SK-N-SH (cell line): ENCODE data around the gene NR2E3. TPM values are rescaled to one million over a fixed set of nuclear protein-coding genes. Genes with fewer than 3 reads are reported as not detected.

Experiments used
- CTCF ChIA-PET: fragments of 300-600, 350-600 bp; formaldehyde crosslinking; extraction: SDS; loops from one replicate; lab custom pipeline; 2021; lab: Yijun Ruan, JAX
- POLR2A ChIA-PET: fragments of 350-600 bp; sonication (Branson Sonifier 250); formaldehyde crosslinking; extraction: SDS; loops from one replicate; lab custom pipeline; 2020; ENCODE audit warnings: antibody characterized with exemption, inconsistent platforms; lab: Yijun Ruan, JAX
- DNase-seq: peaks from one replicate; pipeline ENCODE4 v3.0.0; 2012
- H2AFZ ChIP-seq: fragments of 200-600 bp; sonication (generic); 2 replicates; pipeline ENCODE4 v1.8.1; 2016; ENCODE audit warnings: antibody characterized with exemption, mild to moderate bottlenecking, low read depth
- H3F3A ChIP-seq: fragments of 200-600 bp; sonication (generic); replicated peaks from 2 replicates; pipeline ENCODE3; 2016; ENCODE audit warnings: antibody characterized with exemption, mild to moderate bottlenecking; ENCODE audit not compliant: insufficient read depth
- H3K27ac ChIP-seq, 2 experiments: fragments of 200-500 bp in 1 of 2; fragments of 200-600 bp in 1 of 2; sonication (Bioruptor generic) in 1 of 2; sonication (generic), shearing (Covaris generic) in 1 of 2; 2 replicates each; pipeline versions ENCODE4 v1.5.1 to v1.6.1; 2014 to 2016; ENCODE audit warnings: low read depth in 2 of 2, inconsistent platforms in 1 of 2, low read length in 1 of 2, mild to moderate bottlenecking in 1 of 2, mixed read lengths in 1 of 2
- H3K27me3 ChIP-seq: fragments of 200-600 bp; sonication (generic), shearing (Covaris generic); 2 replicates; pipeline ENCODE4 v1.6.1; 2016; ENCODE audit warnings: mixed run types; ENCODE audit not compliant: insufficient read depth
- H3K36me3 ChIP-seq, 2 experiments: fragments of 200-500 bp in 1 of 2; fragments of 200-600 bp in 1 of 2; sonication (Bioruptor generic) in 1 of 2; sonication (generic) in 1 of 2; replicated peaks in 1 of 2; 2 replicates each; pipeline versions ENCODE3 to v1.5.1; 2014 to 2016; ENCODE audit warnings: low read length in 1 of 2, mild to moderate bottlenecking in 1 of 2; ENCODE audit not compliant: insufficient read depth in 2 of 2, control insufficient read depth in 1 of 2
- H3K4me1 ChIP-seq, 2 experiments: fragments of 200-500 bp in 1 of 2; fragments of 200-600 bp in 1 of 2; sonication (Bioruptor generic) in 1 of 2; sonication (generic), shearing (Covaris generic) in 1 of 2; 2 replicates each; pipeline versions ENCODE4 v1.5.1 to v1.6.1; 2014 to 2016; ENCODE audit warnings: low read depth in 1 of 2, low read length in 1 of 2, mixed run types in 1 of 2; ENCODE audit not compliant: insufficient read depth in 2 of 2, control insufficient read depth in 1 of 2
- H3K4me2 ChIP-seq: fragments of 200-600 bp; sonication (generic), shearing (Covaris generic); 2 replicates; pipeline ENCODE4 v1.6.1; 2017; ENCODE audit warnings: mixed run types
- H3K4me3 ChIP-seq, 2 experiments: fragments of 200-500 bp in 1 of 2; fragments of 200-600 bp in 1 of 2; sonication (Bioruptor generic) in 1 of 2; sonication (generic), shearing (Covaris generic) in 1 of 2; 2 replicates each; pipeline versions ENCODE4 v1.5.1 to v1.8.1; 2014 to 2016; ENCODE audit warnings: low read depth in 2 of 2, inconsistent platforms in 1 of 2, low read length in 1 of 2, mild to moderate bottlenecking in 1 of 2, mixed read lengths in 1 of 2, moderate library complexity in 1 of 2
- H3K79me2 ChIP-seq: fragments of 200-600 bp; sonication (generic); 2 replicates; pipeline ENCODE4 v1.8.1; 2017; ENCODE audit warnings: mild to moderate bottlenecking; ENCODE audit not compliant: insufficient read depth
- H3K9ac ChIP-seq: fragments of 200-600 bp; sonication (generic); 2 replicates; pipeline ENCODE4 v1.6.1; 2017; ENCODE audit warnings: mixed run types
- H3K9me2 ChIP-seq: fragments of 200-600 bp; sonication (generic); 2 replicates; pipeline ENCODE4 v1.6.1; 2017; ENCODE audit warnings: mixed run types
- H3K9me3 ChIP-seq: fragments of 200-600 bp; sonication (generic); 2 replicates; pipeline ENCODE4 v1.6.1; 2017; ENCODE audit warnings: mixed run types, mild to moderate bottlenecking, moderate library complexity
- H4K20me1 ChIP-seq: fragments of 200-600 bp; sonication (generic); 2 replicates; pipeline ENCODE4 v1.6.1; 2017; ENCODE audit warnings: mild to moderate bottlenecking, mixed run types; ENCODE audit not compliant: insufficient read depth
- CHD2 ChIP-seq: fragments of 150-350 bp; IDR thresholded peaks from 2 replicates; pipeline ENCODE4 v1.6.1; 2018; ENCODE audit warnings: low read length; ENCODE audit not compliant: partially characterized antibody
- EP300 ChIP-seq, 2 experiments: IDR thresholded peaks; 2 replicates each; pipeline versions ENCODE4 v1.4.0 to v1.6.1; 2012; ENCODE audit warnings: borderline replicate concordance in 1 of 2, low read depth in 1 of 2, low read length in 1 of 2
- FOXJ3 ChIP-seq: sonication (generic); formaldehyde crosslinking; IDR thresholded peaks from 2 replicates; pipeline ENCODE4 v1.5.1; 2020; ENCODE audit warnings: mild to moderate bottlenecking, missing genetic modification reagents
- GATA2 ChIP-seq: sonication (generic); formaldehyde crosslinking; IDR thresholded peaks from 2 replicates; pipeline ENCODE4 v1.5.0; 2020; ENCODE audit warnings: mild to moderate bottlenecking, missing genetic modification reagents
- NFIC ChIP-seq: IDR thresholded peaks from 2 replicates; pipeline ENCODE4 v1.4.0; 2012; ENCODE audit warnings: borderline replicate concordance
- NRF1 ChIP-seq: IDR thresholded peaks from 2 replicates; pipeline ENCODE4 v1.6.1; 2012; ENCODE audit warnings: low read depth, mild to moderate bottlenecking, low read length
- POLR2AphosphoS5 ChIP-seq: IDR thresholded peaks from 2 replicates; pipeline ENCODE4 v1.6.1; 2012; ENCODE audit warnings: low read depth, low read length
- RAD21 ChIP-seq: IDR thresholded peaks from 2 replicates; pipeline ENCODE4 v1.6.1; 2012; ENCODE audit warnings: mild to moderate bottlenecking, low read length
- SMC3 ChIP-seq: IDR thresholded peaks from 2 replicates; pipeline ENCODE4 v1.6.1; 2012; ENCODE audit warnings: low read depth, low read length, improper control_type of control experiment
- TAF1 ChIP-seq: IDR thresholded peaks from 2 replicates; pipeline ENCODE4 v1.6.1; 2012; ENCODE audit warnings: low read depth, mild to moderate bottlenecking, low read length, moderate library complexity, borderline replicate concordance
- TCF12 ChIP-seq: IDR thresholded peaks from 2 replicates; pipeline ENCODE4 v1.4.0; 2012
- TEAD4 ChIP-seq: IDR thresholded peaks from 2 replicates; pipeline ENCODE4 v1.4.0; 2012; ENCODE audit warnings: mild to moderate bottlenecking, borderline replicate concordance; ENCODE audit not compliant: insufficient read depth
- YY1 ChIP-seq: IDR thresholded peaks from 2 replicates; pipeline ENCODE4 v1.4.0; 2012; ENCODE audit warnings: low read depth, mild to moderate bottlenecking
- WGBS: methylation state at CpG from one replicate; pipeline ENCODE4 v1.1.6; 2017; ENCODE audit warnings: low lambda C conversion rate; 5-methylcytosine and 5-hydroxymethylcytosine counted together
- polyA plus RNA-seq, 3 experiments: library from polyadenylated mRNA; depleted of rRNA; stranded (reverse); fragments of >200 nt; gene quantifications; 2 replicates each; pipeline ENCODE4 v1.2.3, GENCODE V29; 2012
- TF ChIP-seq, protein P1 (sequence below): fragments of 150-350 bp; IDR thresholded peaks from 2 replicates; pipeline ENCODE4 v1.6.1; 2017; ENCODE audit warnings: antibody characterized with exemption, low read length, low read depth, borderline replicate concordance
- TF ChIP-seq, protein P2 (sequence below): fragments of 200-600 bp; sonication (generic); IDR thresholded peaks from 2 replicates; pipeline ENCODE4 v1.6.1; 2017; ENCODE audit warnings: antibody characterized with exemption, mild to moderate bottlenecking, moderate library complexity
- TF ChIP-seq, protein P3 (sequence below): IDR thresholded peaks from 2 replicates; pipeline ENCODE4 v1.6.1; 2012; ENCODE audit warnings: mild to moderate bottlenecking, low read depth, low read length, moderate library complexity

The NR2E3 gene
- polyA plus RNA-seq, 1 of the 3 experiments (the other 2 are of a cell fraction) = 0.18 TPM

DNA sequence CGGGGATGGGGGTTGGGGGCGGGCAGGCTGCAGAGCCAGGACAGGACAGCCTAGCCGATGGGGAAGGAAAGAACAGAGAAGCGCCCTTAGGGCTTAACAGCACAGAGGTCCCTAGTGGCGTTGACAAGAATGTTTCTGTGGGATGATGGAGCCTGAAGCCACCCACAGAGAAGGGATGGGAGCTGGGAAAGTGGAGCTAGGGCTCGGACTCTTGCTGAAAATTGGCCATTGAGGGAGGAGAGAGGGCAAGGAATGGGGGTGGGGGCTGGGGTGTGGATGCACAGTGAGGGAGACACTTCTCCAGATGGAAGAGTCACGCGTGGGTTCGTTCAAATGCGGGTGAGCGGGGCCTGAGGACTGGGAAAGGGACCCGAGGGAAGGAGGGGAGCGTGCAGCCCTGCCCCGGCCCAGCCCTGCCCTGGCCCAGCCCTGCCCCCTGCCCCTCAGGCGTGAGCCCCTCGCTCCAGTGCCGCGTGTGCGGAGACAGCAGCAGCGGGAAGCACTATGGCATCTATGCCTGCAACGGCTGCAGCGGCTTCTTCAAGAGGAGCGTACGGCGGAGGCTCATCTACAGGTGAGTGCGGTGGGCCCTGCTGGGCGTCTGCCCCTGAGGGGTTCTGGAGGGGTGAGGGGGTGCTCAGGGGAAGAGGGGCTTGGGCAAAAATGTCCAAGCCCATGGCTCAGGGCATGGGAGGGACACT lies 832 bp downstream of the NR2E3 start:
- Histone ChIP-seq H3K9ac (no peak overlapping the region), H3K9me3 (no peaks in the 10 kb centered on the region), H3K9me2 (no peaks in the 10 kb centered on the region), H3F3A (no peaks in the 10 kb centered on the region), H2AFZ (no peak overlapping the region), H3K36me3 (no peaks in the 10 kb centered on the region), H4K20me1 (no peaks in the 10 kb centered on the region), H3K4me2 (no peak overlapping the region), H3K4me1 (peaks cover 18 to 19% of the 10 kb centered on the region in 2 experiments; a peak in 3 of 4 replicates), H3K27me3 (no peaks in the 10 kb centered on the region), H3K27ac (no peak overlapping the region), H3K79me2 (no peaks in the 10 kb centered on the region), H3K4me3 (no peak overlapping the region)
- CTCF ChIA-PET = interaction anchor here (1.0 kb wide), 1 partner anchor 26 kb away, joined by 3 read pairs; no protein-coding TSS in a partner anchor
- WGBS = 92% methylated on average over 18 of the region's 27 CpGs
- TF ChIP-seq, protein P1, sequence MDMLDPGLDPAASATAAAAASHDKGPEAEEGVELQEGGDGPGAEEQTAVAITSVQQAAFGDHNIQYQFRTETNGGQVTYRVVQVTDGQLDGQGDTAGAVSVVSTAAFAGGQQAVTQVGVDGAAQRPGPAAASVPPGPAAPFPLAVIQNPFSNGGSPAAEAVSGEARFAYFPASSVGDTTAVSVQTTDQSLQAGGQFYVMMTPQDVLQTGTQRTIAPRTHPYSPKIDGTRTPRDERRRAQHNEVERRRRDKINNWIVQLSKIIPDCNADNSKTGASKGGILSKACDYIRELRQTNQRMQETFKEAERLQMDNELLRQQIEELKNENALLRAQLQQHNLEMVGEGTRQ = no peak
- TF ChIP-seq CHD2 = no peak
- no peak for TF ChIP-seq YY1
- TF ChIP-seq EP300 (IDR thresholded peaks at IDR 0.05; ENCODE audit: borderline replicate concordance in 1 of 2, low read depth in 1 of 2, low read length in 1 of 2) = no peak
- TF ChIP-seq TAF1 = no peak
- no peak for TF ChIP-seq SMC3
- TF ChIP-seq RAD21 = no peak
- TF ChIP-seq TEAD4 = no peak
- TF ChIP-seq, protein P2, sequence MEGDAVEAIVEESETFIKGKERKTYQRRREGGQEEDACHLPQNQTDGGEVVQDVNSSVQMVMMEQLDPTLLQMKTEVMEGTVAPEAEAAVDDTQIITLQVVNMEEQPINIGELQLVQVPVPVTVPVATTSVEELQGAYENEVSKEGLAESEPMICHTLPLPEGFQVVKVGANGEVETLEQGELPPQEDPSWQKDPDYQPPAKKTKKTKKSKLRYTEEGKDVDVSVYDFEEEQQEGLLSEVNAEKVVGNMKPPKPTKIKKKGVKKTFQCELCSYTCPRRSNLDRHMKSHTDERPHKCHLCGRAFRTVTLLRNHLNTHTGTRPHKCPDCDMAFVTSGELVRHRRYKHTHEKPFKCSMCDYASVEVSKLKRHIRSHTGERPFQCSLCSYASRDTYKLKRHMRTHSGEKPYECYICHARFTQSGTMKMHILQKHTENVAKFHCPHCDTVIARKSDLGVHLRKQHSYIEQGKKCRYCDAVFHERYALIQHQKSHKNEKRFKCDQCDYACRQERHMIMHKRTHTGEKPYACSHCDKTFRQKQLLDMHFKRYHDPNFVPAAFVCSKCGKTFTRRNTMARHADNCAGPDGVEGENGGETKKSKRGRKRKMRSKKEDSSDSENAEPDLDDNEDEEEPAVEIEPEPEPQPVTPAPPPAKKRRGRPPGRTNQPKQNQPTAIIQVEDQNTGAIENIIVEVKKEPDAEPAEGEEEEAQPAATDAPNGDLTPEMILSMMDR = no peak
- no peak for TF ChIP-seq NFIC
- TF ChIP-seq, protein P3, sequence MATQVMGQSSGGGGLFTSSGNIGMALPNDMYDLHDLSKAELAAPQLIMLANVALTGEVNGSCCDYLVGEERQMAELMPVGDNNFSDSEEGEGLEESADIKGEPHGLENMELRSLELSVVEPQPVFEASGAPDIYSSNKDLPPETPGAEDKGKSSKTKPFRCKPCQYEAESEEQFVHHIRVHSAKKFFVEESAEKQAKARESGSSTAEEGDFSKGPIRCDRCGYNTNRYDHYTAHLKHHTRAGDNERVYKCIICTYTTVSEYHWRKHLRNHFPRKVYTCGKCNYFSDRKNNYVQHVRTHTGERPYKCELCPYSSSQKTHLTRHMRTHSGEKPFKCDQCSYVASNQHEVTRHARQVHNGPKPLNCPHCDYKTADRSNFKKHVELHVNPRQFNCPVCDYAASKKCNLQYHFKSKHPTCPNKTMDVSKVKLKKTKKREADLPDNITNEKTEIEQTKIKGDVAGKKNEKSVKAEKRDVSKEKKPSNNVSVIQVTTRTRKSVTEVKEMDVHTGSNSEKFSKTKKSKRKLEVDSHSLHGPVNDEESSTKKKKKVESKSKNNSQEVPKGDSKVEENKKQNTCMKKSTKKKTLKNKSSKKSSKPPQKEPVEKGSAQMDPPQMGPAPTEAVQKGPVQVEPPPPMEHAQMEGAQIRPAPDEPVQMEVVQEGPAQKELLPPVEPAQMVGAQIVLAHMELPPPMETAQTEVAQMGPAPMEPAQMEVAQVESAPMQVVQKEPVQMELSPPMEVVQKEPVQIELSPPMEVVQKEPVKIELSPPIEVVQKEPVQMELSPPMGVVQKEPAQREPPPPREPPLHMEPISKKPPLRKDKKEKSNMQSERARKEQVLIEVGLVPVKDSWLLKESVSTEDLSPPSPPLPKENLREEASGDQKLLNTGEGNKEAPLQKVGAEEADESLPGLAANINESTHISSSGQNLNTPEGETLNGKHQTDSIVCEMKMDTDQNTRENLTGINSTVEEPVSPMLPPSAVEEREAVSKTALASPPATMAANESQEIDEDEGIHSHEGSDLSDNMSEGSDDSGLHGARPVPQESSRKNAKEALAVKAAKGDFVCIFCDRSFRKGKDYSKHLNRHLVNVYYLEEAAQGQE = no peak
- TF ChIP-seq POLR2AphosphoS5 = no peak
- TF ChIP-seq TCF12 = no peak
- no peak for TF ChIP-seq GATA2 (CRISPR knock-in tag)
- TF ChIP-seq NRF1 = no peak
- TF ChIP-seq FOXJ3 (CRISPR knock-in tag) = no peak
- POLR2A ChIA-PET = no interaction called here
- DNase-seq = peak; percentile 34
